H9 (cell line): ENCODE data around the gene ZDHHC19. TPM values are rescaled to one million over a fixed set of nuclear protein-coding genes. Genes with fewer than 3 reads are reported as not detected.

Experiments used
- DNase-seq: peaks from one replicate; pipeline ENCODE4 v3.0.0-alpha.2; 2017
- H2AFZ ChIP-seq: one replicate; pipeline ENCODE4 v1.6.1; 2013; ENCODE audit warnings: mild to moderate bottlenecking, low read length, control low read depth, moderate library complexity
- H2AK5ac ChIP-seq: 2 replicates; pipeline ENCODE4 v1.6.1; 2013; ENCODE audit warnings: low read length, control low read depth, mixed read lengths; ENCODE audit not compliant: insufficient read length
- H2BK120ac ChIP-seq: one replicate; pipeline ENCODE4 v1.6.1; 2013; ENCODE audit warnings: low read depth, mild to moderate bottlenecking, low read length, control low read depth, inconsistent platforms; ENCODE audit not compliant: poor library complexity, severe bottlenecking
- H2BK12ac ChIP-seq: 2 replicates; pipeline ENCODE4 v1.6.1; 2013; ENCODE audit warnings: low read length, control low read depth, mixed read lengths, low read depth; ENCODE audit not compliant: insufficient read length
- H2BK15ac ChIP-seq: 2 replicates; pipeline ENCODE4 v1.6.1; 2013; ENCODE audit warnings: low read depth, low read length, control low read depth
- H2BK20ac ChIP-seq: one replicate; pipeline ENCODE4 v1.6.1; 2013; ENCODE audit warnings: low read depth, mild to moderate bottlenecking, low read length, control low read depth, inconsistent platforms; ENCODE audit not compliant: poor library complexity, severe bottlenecking
- H2BK5ac ChIP-seq: 2 replicates; pipeline ENCODE4 v1.6.1; 2013; ENCODE audit warnings: low read length, control low read depth, mixed read lengths; ENCODE audit not compliant: insufficient read length
- H3K14ac ChIP-seq: 2 replicates; pipeline ENCODE4 v1.6.1; 2013; ENCODE audit warnings: low read length, control low read depth; ENCODE audit not compliant: insufficient read depth
- H3K18ac ChIP-seq: 2 replicates; pipeline ENCODE4 v1.6.1; 2013; ENCODE audit warnings: low read depth, mild to moderate bottlenecking, mixed read lengths, low read length, control low read depth; ENCODE audit not compliant: insufficient read length
- H3K23ac ChIP-seq: 2 replicates; pipeline ENCODE4 v1.6.1; 2013; ENCODE audit warnings: low read length, control low read depth, mixed read lengths, low read depth; ENCODE audit not compliant: insufficient read length
- H3K23me2 ChIP-seq: 2 replicates; pipeline ENCODE4 v1.6.1; 2013; ENCODE audit warnings: low read depth, mild to moderate bottlenecking, mixed read lengths, low read length, control low read depth; ENCODE audit not compliant: insufficient read length, poor library complexity, severe bottlenecking
- H3K27ac ChIP-seq: 2 replicates; pipeline ENCODE4 v1.5.1; 2013; ENCODE audit warnings: low read length, control low read depth, mixed read lengths, low read depth; ENCODE audit not compliant: insufficient read length
- H3K27me3 ChIP-seq: 2 replicates; pipeline ENCODE4 v1.6.1; 2013; ENCODE audit warnings: low read length, control low read depth, inconsistent platforms; ENCODE audit not compliant: insufficient read depth
- H3K4ac ChIP-seq: 2 replicates; pipeline ENCODE4 v1.6.1; 2013; ENCODE audit warnings: low read depth, mild to moderate bottlenecking, control low read depth, inconsistent platforms, low read length, moderate library complexity
- H3K4me1 ChIP-seq: 2 replicates; pipeline ENCODE4 v1.6.1; 2013; ENCODE audit warnings: low read length, control low read depth, inconsistent platforms; ENCODE audit not compliant: insufficient read depth
- H3K4me2 ChIP-seq: 2 replicates; pipeline ENCODE4 v1.6.1; 2013; ENCODE audit warnings: low read length, control low read depth, mixed read lengths; ENCODE audit not compliant: insufficient read length, insufficient read depth
- H3K56ac ChIP-seq: 2 replicates; pipeline ENCODE4 v1.6.1; 2013; ENCODE audit warnings: low read depth, mild to moderate bottlenecking, mixed read lengths, low read length, control low read depth; ENCODE audit not compliant: insufficient read length
- H3K79me1 ChIP-seq: 2 replicates; pipeline ENCODE4 v1.6.1; 2013; ENCODE audit warnings: low read depth, mild to moderate bottlenecking, moderate library complexity, low read length, control low read depth, inconsistent platforms; ENCODE audit not compliant: insufficient read depth, poor library complexity, severe bottlenecking
- H3K79me2 ChIP-seq: 2 replicates; pipeline ENCODE4 v1.6.1; 2013; ENCODE audit warnings: low read length, control low read depth, inconsistent platforms; ENCODE audit not compliant: insufficient read depth
- H3K9ac ChIP-seq: 2 replicates; pipeline ENCODE4 v1.6.1; 2013; ENCODE audit warnings: low read length, control low read depth, mixed read lengths; ENCODE audit not compliant: insufficient read length; ENCODE audit errors: extremely low read depth
- H3K9me3 ChIP-seq: one replicate; pipeline ENCODE4 v1.6.1; 2013; ENCODE audit warnings: low read depth, low read length, inconsistent platforms; ENCODE audit not compliant: control insufficient read depth
- H3T11ph ChIP-seq: one replicate; pipeline ENCODE4 v1.6.1; 2013; ENCODE audit warnings: mild to moderate bottlenecking, low read length, control low read depth, inconsistent platforms
- H4K20me1 ChIP-seq: one replicate; pipeline ENCODE4 v1.6.1; 2013; ENCODE audit not compliant: control insufficient read depth, insufficient read length, insufficient read depth
- H4K5ac ChIP-seq: 2 replicates; pipeline ENCODE4 v1.6.1; 2013; ENCODE audit warnings: low read depth, mild to moderate bottlenecking, mixed read lengths, low read length, control low read depth; ENCODE audit not compliant: insufficient read length
- H4K8ac ChIP-seq: replicated peaks from 2 replicates; pipeline ENCODE4 v1.6.1; 2013; ENCODE audit warnings: low read length, control low read depth, mixed read lengths, low read depth; ENCODE audit not compliant: insufficient read length
- H4K91ac ChIP-seq: 2 replicates; pipeline ENCODE4 v1.6.1; 2013; ENCODE audit warnings: low read depth, mild to moderate bottlenecking, moderate library complexity, mixed read lengths, low read length, control low read depth; ENCODE audit not compliant: insufficient read length
- H3K27ac Mint-ChIP-seq, 3 experiments: 2 replicates in 2 of 3; 3 replicates in 1 of 3; pipeline ENCODE4 v1.8.0; 2020 to 2021; ENCODE audit warnings: mixed read lengths in 3 of 3, mild to moderate bottlenecking in 1 of 3, moderate library complexity in 1 of 3
- H3K27me3 Mint-ChIP-seq: 2 replicates; pipeline ENCODE4 v1.8.0; 2021; ENCODE audit warnings: low read depth, mild to moderate bottlenecking, moderate library complexity, mixed read lengths
- H3K36me3 Mint-ChIP-seq, 3 experiments: 2 replicates in 2 of 3; 3 replicates in 1 of 3; pipeline ENCODE4 v1.8.0; 2020 to 2021; ENCODE audit warnings: low read depth in 3 of 3, mixed read lengths in 3 of 3; ENCODE audit not compliant: insufficient read depth in 1 of 3
- H3K4me1 Mint-ChIP-seq, 2 experiments: 2 replicates each; pipeline ENCODE4 v1.8.0; 2020; ENCODE audit warnings: mixed read lengths in 2 of 2
- H3K4me3 Mint-ChIP-seq, 2 experiments: 2 replicates in 1 of 2; 3 replicates in 1 of 2; pipeline ENCODE4 v1.8.0; 2020 to 2021; ENCODE audit warnings: mild to moderate bottlenecking in 2 of 2, mixed read lengths in 2 of 2, moderate library complexity in 1 of 2
- H3K9me3 Mint-ChIP-seq, 2 experiments: 2 replicates in 1 of 2; 3 replicates in 1 of 2; pipeline ENCODE4 v1.8.0; 2020; ENCODE audit warnings: mild to moderate bottlenecking in 2 of 2, mixed read lengths in 2 of 2, moderate library complexity in 1 of 2
- CTCF ChIP-seq: fragments of 200-600 bp; sonication (generic); conservative IDR thresholded peaks from 3 replicates; pipeline ENCODE4 v1.8.0; 2021; ENCODE audit warnings: antibody characterized with exemption, mild to moderate bottlenecking
- WGBS: extraction: QIAGEN DNeasy Blood & Tissue Kit; methylation state at CpG from one replicate; pipeline ENCODE4 v1.1.7; 2013; ENCODE audit warnings: missing lambda C conversion rate, low lambda C conversion rate, mixed read lengths; ENCODE audit not compliant: insufficient read length; ENCODE audit errors: extremely low coverage; 5-methylcytosine and 5-hydroxymethylcytosine counted together
- total RNA-seq: library from RNA; stranded (reverse); gene quantifications from 2 replicates; pipeline ENCODE4 v1.2.1, GENCODE V29; 2021

Gene ZDHHC19
- total RNA-seq, 1 experiment from 2014 or later, result 2.2 TPM

GRCh38 chr3:196175722-196176121 lies 35.5 kb downstream of the ZDHHC19 start:
- no peak overlapping the region for H3K14ac ChIP-seq
- no peak for TF ChIP-seq CTCF
- no peak overlapping the region for H3K9ac ChIP-seq
- no peak overlapping the region for H2BK12ac ChIP-seq
- H4K20me1 ChIP-seq, result no peaks in the 10 kb centered on the region
- no peak overlapping the region for H3T11ph ChIP-seq
- no peak overlapping the region for H2BK120ac ChIP-seq
- no peak overlapping the region for H3K56ac ChIP-seq
- no peaks in the 10 kb centered on the region for H3K23me2 ChIP-seq
- no peak overlapping the region for H2BK20ac ChIP-seq
- Mint-ChIP-seq H3K9me3 (peaks cover 0 to 4% of the 10 kb centered on the region in 2 experiments; a peak in 1 of 5 replicates), H3K27ac (peak overlapping the region in 1 of 3 experiments; percentile 5; a peak in 2 of 7 replicates), H3K4me3 (no peak overlapping the region), H3K36me3 (no peaks in the 10 kb centered on the region), H3K4me1 (peaks cover 20 to 24% of the 10 kb centered on the region in 2 experiments), H3K27me3 (no peaks in the 10 kb centered on the region)
- no peak overlapping the region for H4K8ac ChIP-seq
- no peak overlapping the region for H3K4ac ChIP-seq
- H3K9me3 ChIP-seq, result no peaks in the 10 kb centered on the region
- no peak overlapping the region for H2BK15ac ChIP-seq
- WGBS, result no CpG with 5 or more reads among the region's 9 CpGs
- no peak overlapping the region for H2AFZ ChIP-seq
- no peak overlapping the region for H4K91ac ChIP-seq
- no peaks in the 10 kb centered on the region for H3K27me3 ChIP-seq
- H3K79me1 ChIP-seq, result no peaks in the 10 kb centered on the region
- no peaks in the 10 kb centered on the region; the same call in 1 of the 2 replicates for H3K4me1 ChIP-seq
- H3K23ac ChIP-seq, result no peak overlapping the region
- no peak overlapping the region for H4K5ac ChIP-seq
- DNase-seq, result no peak
- no peaks in the 10 kb centered on the region for H3K79me2 ChIP-seq
- H3K27ac ChIP-seq, result no peak overlapping the region
- H2AK5ac ChIP-seq, result no peak overlapping the region
- no peak overlapping the region for H3K18ac ChIP-seq
- no peak overlapping the region for H2BK5ac ChIP-seq
- no peak overlapping the region for H3K4me2 ChIP-seq
